ENCODE measurements around the gene ZGLP1. TPM values are rescaled to one million over a fixed set of nuclear protein-coding genes. Genes with fewer than 3 reads are reported as not detected.

The ZGLP1 gene
- total RNA-seq, 1 experiment from 2014 or later = 1.7 TPM

DNA sequence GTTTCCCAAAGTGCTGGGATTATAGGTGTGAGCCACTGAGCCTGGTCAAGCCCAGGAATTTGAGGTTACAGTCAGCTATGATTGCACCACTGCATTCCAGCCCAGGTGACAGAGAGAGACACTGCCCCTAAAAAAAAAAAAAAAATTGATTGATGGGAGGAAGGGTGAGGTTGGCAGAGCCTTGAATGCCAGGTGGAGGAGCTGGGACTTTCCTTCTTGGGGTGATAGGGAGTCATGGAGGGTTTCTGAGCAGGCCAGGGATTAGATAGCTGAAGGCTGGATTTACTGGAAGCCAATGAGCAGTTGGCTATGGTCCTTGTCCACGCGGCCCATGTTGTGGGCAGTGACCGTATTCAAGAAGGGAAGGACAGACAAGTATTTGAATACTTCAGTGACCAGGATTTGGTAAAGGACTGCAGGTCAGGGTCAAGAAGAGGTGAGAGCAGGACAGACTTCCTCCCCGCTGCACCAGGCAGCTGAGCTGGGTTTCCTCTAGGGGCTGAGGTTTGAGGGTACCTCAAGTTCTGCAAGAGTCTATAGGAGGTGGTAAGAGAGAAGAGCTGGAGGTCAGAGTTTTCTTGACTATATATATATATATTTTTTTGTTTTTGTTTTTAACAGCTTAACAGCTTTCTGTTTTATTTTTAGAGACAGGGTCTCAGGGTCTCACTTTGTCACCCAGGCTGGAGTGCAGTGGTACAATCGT lies 29.7 kb downstream of the ZGLP1 start:
- DNase-seq (ENCODE audit: low read depth) = no peak

DNA sequence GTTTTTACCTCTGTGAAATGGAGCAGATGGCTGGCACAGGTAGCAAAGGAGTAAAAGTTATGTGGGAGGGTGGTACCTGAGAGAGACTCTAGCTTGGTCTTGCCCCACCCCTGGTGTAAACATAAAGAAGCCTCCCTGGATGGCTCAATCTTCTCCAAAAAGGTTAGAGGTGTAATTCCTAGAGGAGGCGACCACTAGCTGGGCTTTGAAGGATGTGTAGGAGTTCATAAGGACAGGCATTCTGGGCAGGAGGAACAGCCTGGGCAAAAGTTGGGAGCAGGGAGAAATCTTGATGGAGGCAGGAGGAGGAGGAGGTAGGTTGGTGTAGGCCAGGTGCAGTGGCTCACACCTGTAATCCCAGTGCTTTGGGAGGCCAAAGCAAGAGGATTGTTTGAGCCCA lies 30.7 kb downstream of the ZGLP1 start:
- DNase-seq (ENCODE audit: low read depth) = no peak

DNA sequence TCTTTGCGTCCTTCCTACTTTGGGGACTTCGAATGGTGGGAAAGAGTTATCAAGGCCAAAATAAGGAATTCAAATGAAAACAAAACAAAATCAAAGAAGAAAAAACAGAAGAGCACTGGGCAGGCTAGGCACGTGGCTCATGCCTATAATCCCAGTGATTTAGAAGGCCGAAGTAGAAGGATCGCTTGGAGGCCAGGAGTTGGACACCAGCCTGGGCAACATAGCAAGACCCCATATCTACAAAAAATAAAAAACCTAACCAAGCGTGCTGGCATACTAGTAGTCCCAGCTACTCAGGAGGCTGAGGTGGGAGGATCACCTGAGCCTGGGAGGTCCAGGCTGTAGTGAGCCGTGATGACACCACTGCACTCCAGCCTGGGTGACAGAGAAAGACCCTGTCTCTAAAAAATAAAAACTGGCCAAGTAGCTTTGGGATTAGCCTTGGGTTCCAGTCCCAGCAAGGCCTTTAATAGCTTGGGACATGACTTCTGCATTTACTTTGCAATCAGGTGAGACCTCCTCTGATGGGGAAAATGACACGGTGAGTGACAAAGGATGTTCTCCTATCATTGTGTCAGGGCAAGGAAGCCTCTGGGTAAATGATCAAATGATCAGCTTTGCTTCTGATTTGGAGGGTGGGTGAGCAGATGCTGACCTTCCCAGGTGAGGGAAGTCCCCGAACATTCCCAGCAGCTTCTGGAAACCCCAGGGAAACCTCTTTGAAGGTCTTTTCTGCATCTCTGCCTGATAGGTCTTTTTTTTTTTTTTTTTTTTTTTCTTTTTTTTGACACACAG lies 31.6 kb downstream of the ZGLP1 start:
- DNase-seq (ENCODE audit: low read depth) = no peak

DNA sequence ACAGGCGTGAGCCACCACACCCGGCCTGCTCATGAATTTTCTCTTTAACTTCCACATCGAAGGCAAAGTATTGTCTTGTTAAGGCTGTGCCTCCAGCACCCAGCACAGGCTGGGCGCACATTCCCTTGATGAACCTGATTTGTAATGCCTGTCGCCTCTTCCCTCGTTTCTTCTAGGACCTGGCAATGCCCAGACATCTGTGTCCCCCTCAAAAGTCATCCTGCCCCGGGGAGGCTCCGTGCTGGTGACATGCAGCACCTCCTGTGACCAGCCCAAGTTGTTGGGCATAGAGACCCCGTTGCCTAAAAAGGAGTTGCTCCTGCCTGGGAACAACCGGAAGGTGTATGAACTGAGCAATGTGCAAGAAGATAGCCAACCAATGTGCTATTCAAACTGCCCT lies 35.0 kb downstream of the ZGLP1 start:
- DNase-seq (ENCODE audit: low read depth) = no peak

DNA sequence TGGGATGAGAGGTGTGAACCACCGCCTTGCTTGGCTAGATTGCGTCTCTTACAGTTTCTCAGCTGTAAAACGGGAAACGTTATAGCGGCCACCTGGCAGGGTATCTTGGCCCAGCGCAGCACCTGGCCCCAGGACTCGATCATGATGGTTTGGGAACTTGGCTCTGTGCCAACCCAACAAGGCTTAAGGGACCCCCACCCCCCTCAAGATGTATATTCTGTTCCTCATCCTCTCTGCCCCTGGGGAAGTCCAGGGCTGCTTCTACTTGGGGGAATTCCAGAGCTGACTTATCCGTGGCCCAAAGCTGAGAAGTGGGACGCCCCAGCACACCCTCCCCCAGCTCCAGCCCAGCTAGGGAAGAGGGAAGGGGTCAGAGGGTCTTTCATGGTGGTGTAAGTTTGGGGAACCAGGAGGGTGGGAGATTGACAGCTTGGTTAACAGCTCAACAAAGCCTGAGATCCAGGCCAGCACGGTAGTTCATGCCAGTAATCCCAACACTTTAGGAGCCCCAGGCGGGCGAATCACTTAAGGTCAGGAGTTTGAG lies 38.0 kb downstream of the ZGLP1 start:
- no peak for DNase-seq (ENCODE audit: low read depth)

DNA sequence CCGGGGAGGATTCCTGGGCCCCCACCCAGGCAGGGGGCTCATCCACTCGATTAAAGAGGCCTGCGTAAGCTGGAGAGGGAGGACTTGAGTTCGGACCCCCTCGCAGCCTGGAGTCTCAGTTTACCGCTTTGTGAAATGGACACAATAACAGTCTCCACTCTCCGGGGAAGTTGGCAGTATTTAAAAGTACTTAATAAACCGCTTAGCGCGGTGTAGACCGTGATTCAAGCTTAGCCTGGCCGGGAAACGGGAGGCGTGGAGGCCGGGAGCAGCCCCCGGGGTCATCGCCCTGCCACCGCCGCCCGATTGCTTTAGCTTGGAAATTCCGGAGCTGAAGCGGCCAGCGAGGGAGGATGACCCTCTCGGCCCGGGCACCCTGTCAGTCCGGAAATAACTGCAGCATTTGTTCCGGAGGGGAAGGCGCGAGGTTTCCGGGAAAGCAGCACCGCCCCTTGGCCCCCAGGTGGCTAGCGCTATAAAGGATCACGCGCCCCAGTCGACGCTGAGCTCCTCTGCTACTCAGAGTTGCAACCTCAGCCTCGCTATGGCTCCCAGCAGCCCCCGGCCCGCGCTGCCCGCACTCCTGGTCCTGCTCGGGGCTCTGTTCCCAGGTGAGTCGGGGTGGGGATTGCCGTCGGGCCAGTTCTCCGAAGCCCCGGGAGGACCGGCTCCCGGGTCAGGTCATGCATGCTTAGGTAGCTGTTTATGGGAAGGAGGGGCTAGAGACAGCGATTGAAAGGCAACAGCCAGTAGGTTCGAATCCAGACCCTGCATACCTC lies 38.8 kb downstream of the ZGLP1 start, which contains the start of gene ICAM1:
ICAM1 (plus strand) TSS at position 505 of the 779 bp plus-strand sequence; CDS start at position 545, 40 bp downstream.
- DNase-seq (ENCODE audit: low read depth) = no peak

DNA sequence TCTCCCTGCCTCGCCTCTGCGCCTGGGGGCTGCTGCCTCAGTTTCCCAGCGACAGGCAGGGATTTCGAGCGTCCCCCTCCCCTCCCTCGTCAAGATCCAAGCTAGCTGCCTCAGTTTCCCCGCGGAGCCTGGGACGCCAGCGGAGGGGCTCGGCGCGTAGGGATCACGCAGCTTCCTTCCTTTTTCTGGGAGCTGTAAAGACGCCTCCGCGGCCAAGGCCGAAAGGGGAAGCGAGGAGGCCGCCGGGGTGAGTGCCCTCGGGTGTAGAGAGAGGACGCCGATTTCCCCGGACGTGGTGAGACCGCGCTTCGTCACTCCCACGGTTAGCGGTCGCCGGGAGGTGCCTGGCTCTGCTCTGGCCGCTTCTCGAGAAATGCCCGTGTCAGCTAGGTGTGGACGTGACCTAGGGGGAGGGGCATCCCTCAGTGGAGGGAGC lies 39.4 kb downstream of the ZGLP1 start:
- no peak for DNase-seq (ENCODE audit: low read depth)

DNA sequence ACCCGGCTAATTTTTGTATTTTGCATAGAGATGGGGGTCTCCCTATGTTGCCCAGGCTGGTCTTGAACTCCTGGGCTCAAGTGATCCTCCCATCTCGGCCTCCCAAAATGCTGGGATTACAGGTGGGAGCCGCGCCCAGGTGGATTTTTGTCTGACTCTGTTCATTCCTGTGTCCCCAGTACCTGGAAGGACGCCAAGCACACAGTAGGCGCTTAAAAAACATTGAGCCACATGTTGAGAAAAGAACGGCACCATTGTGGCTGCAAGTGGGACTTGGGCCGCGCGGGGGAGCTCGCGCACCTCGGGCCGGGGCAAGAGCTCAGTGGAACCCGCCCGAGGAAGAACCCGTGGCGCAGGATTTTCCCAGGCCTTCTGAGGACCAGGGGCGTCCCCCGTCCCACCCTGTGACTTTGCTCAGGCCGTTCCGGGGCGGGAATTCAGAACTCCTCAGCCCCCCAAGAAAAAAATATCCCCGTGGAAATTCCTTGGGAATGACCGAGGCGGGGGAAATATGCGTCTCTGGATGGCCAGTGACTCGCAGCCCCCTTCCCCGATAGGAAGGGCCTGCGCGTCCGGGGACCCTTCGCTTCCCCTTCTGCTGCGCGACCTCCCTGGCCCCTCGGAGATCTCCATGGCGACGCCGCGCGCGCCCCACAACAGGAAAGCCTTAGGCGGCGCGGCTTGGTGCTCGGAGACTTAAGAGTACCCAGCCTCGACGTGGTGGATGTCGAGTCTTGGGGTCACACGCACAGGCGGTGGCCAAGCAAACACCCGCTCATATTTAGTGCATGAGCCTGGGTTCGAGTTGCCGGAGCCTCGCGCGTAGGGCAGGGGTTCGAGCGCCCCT lies 40.1 kb downstream of the ZGLP1 start:
- DNase-seq (ENCODE audit: low read depth) = peak; percentile 60

DNA sequence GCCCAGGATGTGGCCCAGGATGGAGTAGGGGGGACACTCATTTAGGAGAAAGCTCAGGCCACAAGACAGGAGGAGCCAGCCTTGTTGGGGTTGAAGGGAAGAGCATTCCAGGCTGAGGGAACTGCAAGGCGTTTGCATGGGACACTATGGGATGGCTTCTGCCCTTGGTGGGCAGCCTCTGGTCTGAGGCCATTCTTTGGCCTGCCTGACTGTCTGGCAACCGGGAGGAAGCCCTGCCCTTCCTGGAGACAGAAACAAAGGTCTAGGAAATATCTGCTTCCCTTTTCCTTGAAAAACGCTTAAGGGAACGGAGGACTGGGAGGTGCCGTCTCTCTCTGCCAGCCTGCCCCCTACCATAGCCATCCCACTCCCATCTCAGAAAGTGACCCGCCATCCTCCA lies 41.5 kb downstream of the ZGLP1 start:
- DNase-seq (ENCODE audit: low read depth) = no peak

DNA sequence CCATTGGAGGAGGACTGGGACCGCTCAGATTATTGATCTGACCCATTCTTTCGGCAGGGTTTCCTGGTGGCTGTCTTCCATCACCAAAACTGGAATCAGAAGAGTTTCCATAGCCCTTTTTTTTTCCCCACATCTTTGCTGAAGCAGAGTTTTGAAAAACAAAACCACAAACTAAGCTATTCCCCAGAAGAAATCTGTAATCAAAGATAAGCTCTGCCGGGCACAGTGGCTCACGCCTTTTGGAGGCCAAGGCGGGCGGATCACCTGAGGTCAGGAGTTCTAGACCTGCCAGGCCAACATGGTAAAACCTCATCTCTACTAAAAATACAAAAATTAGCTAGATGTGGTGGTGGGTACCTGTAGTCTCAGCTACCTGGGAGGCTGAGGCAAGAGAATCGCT lies 42.9 kb downstream of the ZGLP1 start:
- DNase-seq (ENCODE audit: low read depth) = no peak

DNA sequence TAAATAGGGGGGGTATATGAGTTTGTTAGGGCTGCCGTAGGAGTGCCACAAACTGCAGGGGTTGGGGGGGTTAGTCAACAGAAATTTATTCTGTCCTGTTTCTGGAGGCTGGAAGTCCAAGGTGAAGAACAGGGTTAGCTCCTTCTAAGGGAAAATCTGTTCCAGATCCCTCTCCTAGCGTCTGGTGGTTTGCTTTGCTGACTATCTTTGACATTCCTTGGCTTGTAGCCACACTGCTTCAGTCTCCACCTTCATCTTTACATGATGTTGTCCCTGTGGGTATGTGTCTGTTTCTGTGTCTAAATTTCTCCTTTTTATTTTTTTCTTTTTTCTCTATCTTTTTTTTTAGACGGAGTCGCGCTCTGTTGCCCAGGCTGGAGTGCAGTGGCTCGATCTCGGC lies 46.8 kb downstream of the ZGLP1 start:
- no peak for DNase-seq (ENCODE audit: low read depth)

DNA sequence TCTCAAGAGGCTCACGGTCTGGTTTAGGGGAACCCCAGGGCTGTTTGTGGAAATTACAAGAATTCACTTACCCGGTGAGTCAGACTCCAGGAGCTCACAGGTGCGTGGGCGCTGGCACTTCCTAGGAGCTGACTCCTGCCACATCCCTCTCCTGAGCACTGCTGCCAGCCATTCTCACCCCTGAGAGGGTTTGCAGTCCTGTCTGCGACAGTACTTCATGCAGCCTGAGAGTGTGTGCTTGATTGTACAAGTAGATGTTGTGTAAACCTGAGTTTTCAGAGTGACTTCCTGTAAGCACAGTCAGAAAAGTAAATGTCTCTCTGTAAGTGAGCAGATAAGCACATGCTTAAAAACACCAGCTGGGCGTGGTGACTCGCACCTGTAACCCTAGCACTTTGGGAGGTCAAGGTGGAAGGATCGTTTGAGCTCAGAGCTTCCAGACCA lies 49.5 kb downstream of the ZGLP1 start:
- no peak for DNase-seq (ENCODE audit: low read depth)

DNA sequence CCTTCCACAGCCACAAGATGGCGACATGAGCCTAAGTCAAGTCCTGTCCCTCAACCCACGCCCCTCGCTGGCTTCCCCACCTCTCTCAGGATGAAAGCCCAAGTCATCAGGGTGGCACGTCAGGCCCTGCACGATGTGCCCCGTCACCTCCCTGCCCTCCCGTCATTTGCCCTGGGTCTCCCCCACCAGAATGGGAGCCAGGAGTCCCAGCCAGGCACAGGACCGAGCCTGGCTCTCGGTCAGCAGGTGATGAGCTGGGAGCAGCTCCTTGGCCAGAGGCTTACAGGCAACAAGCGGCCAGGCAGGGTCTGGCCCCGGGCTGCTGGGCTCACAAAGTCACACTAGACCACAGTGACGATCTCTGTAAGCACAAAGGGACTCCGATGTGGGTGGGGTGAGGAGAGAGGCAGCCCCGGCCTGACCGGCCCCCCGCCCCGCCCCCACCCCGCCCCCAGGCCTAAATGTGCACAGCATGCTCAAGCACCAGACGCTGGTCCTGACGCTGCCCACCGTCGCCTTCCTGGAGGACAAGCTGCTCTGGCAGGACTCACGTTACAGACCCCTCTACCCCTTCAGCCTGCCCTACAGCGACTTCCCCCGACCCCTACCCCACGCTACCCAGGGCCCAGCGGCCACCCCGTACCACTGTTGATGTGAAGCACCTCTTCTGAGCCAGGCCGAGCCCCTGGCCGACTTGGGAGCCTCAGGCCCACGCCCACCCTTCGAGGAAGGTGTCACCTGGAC lies 50.3 kb downstream of the ZGLP1 start:
- peak; percentile 76 for DNase-seq (ENCODE audit: low read depth)

DNA sequence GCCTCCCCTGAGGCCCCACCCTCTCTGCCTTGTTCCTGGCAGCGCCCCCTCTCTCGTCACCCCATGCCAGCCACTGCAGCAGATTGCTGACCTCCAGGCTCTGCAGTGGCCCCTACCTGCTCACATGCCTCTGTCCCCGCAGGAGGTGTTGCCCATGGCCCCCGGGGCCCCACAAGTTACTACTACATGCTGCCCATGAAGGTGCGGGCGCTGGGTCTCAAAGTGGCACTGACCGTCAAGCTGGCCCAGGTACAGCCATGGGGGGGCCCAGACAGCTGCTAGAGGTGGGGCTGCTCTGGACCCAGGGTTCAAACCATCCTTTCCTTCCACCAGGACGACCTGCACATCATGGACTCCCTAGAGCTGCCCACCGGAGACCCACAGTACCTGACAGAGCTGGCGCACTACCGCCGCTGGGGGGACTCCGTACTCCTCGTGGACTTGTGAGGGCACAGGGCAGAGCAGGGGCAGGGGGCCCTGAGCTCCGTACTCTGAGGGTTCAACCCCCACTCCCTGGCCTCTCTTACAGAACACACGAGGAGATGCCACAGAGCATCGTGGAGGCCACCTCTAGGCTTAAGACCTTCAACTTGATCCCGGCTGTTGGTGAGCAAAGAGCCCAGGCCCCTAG lies 51.4 kb downstream of the ZGLP1 start:
- no peak for DNase-seq (ENCODE audit: low read depth)

DNA sequence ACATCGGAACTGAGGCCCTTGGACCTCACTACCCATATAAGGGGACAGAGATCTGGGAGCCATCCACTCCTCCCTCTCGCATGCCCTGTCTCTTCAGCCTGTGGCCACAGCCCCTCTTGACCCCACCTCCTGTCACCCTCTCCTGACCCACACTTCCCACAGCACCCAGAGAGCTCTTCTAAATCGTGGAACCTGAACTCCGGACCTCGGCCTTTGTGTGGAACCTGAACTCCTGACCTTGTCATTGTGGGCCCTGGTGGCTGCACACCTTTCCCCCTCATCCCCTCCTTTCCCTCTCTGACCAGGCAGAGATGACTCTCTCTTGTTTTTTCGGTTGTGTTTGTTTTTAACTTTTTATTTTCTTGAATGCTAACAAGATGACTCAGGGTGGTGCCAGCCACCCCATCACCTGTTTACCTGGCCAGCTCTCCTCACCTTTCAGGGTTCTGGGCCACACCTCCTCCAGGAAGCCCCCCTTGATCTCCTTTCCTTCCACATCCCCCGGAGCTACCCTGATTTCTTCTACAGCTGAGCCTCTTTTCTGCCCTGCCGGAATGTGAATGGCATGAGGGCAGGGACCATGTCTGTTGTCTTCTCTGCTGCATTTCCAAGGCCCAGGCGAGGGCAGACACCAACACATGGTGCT lies 52.5 kb downstream of the ZGLP1 start:
- no peak for DNase-seq (ENCODE audit: low read depth)

DNA sequence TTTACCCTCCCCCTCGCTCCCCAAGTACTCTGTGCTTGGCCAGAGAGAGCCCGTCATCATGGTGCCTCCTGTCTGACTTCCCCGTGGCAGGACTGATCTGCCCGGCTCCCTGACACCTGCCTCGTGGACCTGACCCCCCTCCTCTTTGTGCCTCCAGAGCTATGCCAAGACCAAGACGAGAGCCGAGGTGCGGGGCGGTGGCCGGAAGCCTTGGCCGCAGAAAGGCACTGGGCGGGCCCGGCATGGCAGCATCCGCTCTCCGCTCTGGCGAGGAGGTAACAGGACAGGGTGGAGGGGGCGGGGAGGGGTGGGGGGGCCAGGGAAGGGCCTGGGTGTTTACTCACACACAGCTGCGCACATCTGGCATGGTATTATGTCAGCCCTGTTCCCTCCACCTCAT lies 53.1 kb downstream of the ZGLP1 start:
- DNase-seq (ENCODE audit: low read depth) = no peak

DNA sequence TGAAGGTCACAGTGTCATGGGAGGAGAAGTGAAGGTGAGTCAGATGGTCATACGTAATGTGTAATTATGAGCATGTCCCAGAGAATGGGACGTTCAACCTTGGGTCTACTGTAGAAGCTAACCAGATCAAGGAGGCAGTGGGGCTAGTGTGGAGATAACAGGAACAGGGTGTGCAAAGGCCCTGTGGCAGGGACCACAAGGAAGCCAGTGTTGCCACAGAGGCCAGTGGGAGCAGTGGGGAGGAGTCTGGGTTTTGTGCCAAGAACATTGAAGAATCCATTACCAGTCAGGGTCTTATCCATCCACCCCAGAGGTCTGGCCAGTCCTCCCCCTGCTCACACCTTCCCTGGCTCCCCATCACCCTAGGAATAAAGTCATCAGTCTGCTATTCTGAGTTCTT lies 54.3 kb downstream of the ZGLP1 start:
- DNase-seq (ENCODE audit: low read depth) = no peak
